HEK293T (cell line): ENCODE measurements around the gene AMN.
"Not testable (repeated sequence)": the region's sequence is repeated elsewhere in the genome, so short reads cannot be mapped to it uniquely, and the experiment has no call there.

ENCODE experiments used
- CTCF ChIA-PET: fragments of 350-600 bp; formaldehyde crosslinking; extraction: SDS; loops from one replicate; lab custom pipeline; 2021; ENCODE audit warnings: antibody characterized with exemption, inconsistent platforms; lab: Yijun Ruan, JAX
- POLR2A ChIA-PET: fragments of 350-600 bp; formaldehyde crosslinking; extraction: SDS; loops from one replicate; lab custom pipeline; 2020; ENCODE audit warnings: antibody characterized with exemption, inconsistent platforms; lab: Yijun Ruan, JAX
- DNase-seq: peaks from one replicate; pipeline ENCODE4 v3.0.0; 2012; ENCODE audit warnings: mixed read lengths; ENCODE audit errors: extremely low spot score
- ARNT ChIP-seq: fragments of 450-650 bp; IDR thresholded peaks from 2 replicates; pipeline ENCODE4 v1.6.1; 2017; ENCODE audit warnings: mild to moderate bottlenecking
- BHLHE40 ChIP-seq: fragments of 450-650 bp; IDR thresholded peaks from 2 replicates; pipeline ENCODE4 v1.6.1; 2016; ENCODE audit warnings: mild to moderate bottlenecking, moderate library complexity, borderline replicate concordance
- CTBP1 ChIP-seq: fragments of 450-650 bp; IDR thresholded peaks from 2 replicates; pipeline ENCODE4 v1.6.1; 2016; ENCODE audit warnings: borderline replicate concordance
- ELF4 ChIP-seq: fragments of 450-650 bp; IDR thresholded peaks from 2 replicates; pipeline ENCODE4 v1.6.1; 2017; ENCODE audit warnings: antibody characterized with exemption
- FOXA1 ChIP-seq: fragments of 450-650 bp; IDR thresholded peaks from 2 replicates; pipeline ENCODE4 v1.6.1; 2016; ENCODE audit warnings: mild to moderate bottlenecking
- FOXK2 ChIP-seq: fragments of 450-650 bp; IDR thresholded peaks from 2 replicates; pipeline ENCODE4 v1.6.1; 2016; ENCODE audit warnings: mild to moderate bottlenecking
- FOXM1 ChIP-seq: fragments of 450-650 bp; IDR thresholded peaks from 2 replicates; pipeline ENCODE4 v1.6.1; 2017; ENCODE audit warnings: mild to moderate bottlenecking, borderline replicate concordance
- HDGF ChIP-seq: fragments of 450-650 bp; IDR thresholded peaks from 2 replicates; pipeline ENCODE4 v1.6.1; 2017; ENCODE audit warnings: antibody characterized with exemption, borderline replicate concordance
- L3MBTL2 ChIP-seq: fragments of 450-650 bp; conservative IDR thresholded peaks from 2 replicates; pipeline ENCODE4 v1.6.1; 2016; ENCODE audit warnings: mild to moderate bottlenecking
- LEF1 ChIP-seq: fragments of 450-650 bp; IDR thresholded peaks from 2 replicates; pipeline ENCODE4 v1.6.1; 2017; ENCODE audit warnings: mild to moderate bottlenecking, borderline replicate concordance
- NFRKB ChIP-seq: fragments of 450-650 bp; IDR thresholded peaks from 2 replicates; pipeline ENCODE4 v1.6.1; 2016; ENCODE audit warnings: mild to moderate bottlenecking, moderate library complexity
- SP1 ChIP-seq: fragments of 450-650 bp; IDR thresholded peaks from 2 replicates; pipeline ENCODE4 v1.6.1; 2017
- SUZ12 ChIP-seq: fragments of 450-650 bp; IDR thresholded peaks from 2 replicates; pipeline ENCODE4 v1.6.1; 2016; ENCODE audit warnings: mild to moderate bottlenecking
- TARDBP ChIP-seq: fragments of 450-650 bp; IDR thresholded peaks from 2 replicates; pipeline ENCODE4 v1.6.1; 2016
- ZNF384 ChIP-seq: fragments of 450-650 bp; IDR thresholded peaks from 2 replicates; pipeline ENCODE4 v1.6.1; 2016
- TF ChIP-seq, protein P1 (sequence below): fragments of 450-650 bp; IDR thresholded peaks from 2 replicates; pipeline ENCODE4 v1.6.1; 2016

AMN gene

DNA sequence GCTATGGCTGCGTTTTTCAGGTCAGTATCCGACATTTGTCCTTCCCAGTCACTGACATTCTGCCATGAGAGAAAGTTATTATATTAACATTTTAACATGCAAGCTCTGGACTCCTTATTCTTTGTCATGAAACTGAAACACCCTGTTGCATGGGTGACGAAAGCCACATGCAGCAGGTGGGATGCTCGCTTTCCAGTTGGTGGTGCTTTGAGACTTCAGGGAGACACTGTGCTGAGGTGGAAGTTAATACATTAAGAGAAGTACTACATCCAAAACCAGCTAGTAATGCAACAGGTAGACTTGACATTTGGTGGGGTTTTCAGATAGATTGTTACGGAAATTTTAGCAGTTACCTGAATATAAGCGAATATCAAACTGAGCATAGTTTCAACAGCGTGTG is 32.8 kb upstream of the AMN start:
- no peak for DNase-seq
- ChIA-PET CTCF (no interaction called here), POLR2A (no interaction called here)
- no peak for TF ChIP-seq HDGF
- TF ChIP-seq ARNT: no peak
- TF ChIP-seq ELF4: no peak
- no peak for TF ChIP-seq L3MBTL2
- no peak for TF ChIP-seq SUZ12
- no peak for TF ChIP-seq TARDBP
- no peak for TF ChIP-seq NFRKB
- no peak for TF ChIP-seq CTBP1
- TF ChIP-seq, protein P1, sequence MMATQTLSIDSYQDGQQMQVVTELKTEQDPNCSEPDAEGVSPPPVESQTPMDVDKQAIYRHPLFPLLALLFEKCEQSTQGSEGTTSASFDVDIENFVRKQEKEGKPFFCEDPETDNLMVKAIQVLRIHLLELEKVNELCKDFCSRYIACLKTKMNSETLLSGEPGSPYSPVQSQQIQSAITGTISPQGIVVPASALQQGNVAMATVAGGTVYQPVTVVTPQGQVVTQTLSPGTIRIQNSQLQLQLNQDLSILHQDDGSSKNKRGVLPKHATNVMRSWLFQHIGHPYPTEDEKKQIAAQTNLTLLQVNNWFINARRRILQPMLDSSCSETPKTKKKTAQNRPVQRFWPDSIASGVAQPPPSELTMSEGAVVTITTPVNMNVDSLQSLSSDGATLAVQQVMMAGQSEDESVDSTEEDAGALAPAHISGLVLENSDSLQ: no peak
- TF ChIP-seq FOXA1: no peak
- TF ChIP-seq SP1: no peak

DNA sequence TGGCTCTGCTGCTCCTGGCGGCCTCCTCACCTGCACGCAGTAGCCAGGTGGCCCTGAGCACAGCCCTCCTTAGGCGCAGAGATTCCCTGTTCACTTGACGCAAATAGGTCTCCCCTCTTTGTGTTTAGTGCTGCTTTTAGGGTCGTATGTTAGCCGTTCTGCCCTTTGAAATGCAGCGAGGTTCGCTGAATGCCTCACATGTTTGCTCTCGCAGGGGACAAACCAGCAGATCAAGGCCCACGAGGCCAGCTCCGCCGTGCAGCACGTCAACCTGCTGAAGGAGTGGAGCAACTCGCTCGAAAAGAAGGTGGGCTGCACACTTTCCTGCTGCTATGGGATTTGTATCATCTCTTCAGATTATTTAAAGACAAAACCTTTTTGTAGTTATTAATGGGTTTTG is 31.4 kb upstream of the AMN start:
- ChIA-PET CTCF (no interaction called here), POLR2A (no interaction called here)
- no peak for DNase-seq
- TF ChIP-seq ELF4 (no peak), TARDBP (no peak), L3MBTL2 (no peak), CTBP1 (no peak), FOXM1 (no peak), SUZ12 (no peak), NFRKB (no peak), HDGF (no peak), LEF1 (no peak), SP1 (no peak), BHLHE40 (no peak), ZNF384 (no peak), ARNT (no peak), FOXK2 (no peak), FOXA1 (no peak)
- TF ChIP-seq, protein P1: no peak

DNA sequence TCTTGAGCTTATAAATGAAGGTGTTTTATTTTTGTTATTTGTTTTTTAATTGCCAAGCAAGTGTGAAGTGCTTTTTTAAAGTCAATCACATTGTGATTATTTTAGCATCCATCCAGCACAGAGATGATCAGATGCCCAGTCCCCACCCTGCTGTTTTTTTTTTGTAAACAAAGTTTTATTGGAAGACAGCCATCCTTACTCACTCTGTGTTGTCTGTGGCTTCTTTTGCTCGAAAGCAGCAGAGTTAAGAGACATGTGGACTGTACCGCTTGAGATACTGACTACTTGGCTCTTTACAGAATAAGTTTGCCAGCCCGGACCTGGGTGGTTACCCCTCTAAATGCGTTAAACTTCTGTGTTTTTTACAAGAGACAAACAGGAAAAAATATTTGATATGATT is 30.9 kb upstream of the AMN start:
- TF ChIP-seq HDGF: no peak
- TF ChIP-seq, protein P1: no peak
- no peak for TF ChIP-seq TARDBP
- TF ChIP-seq SUZ12: no peak
- TF ChIP-seq ELF4: no peak
- no peak for TF ChIP-seq CTBP1
- TF ChIP-seq L3MBTL2: no peak
- TF ChIP-seq FOXK2: no peak
- TF ChIP-seq FOXA1: no peak
- no peak for TF ChIP-seq SP1
- TF ChIP-seq NFRKB: no peak
- TF ChIP-seq FOXM1: no peak
- CTCF ChIA-PET: no interaction called here
- no peak for DNase-seq
- POLR2A ChIA-PET: no interaction called here

DNA sequence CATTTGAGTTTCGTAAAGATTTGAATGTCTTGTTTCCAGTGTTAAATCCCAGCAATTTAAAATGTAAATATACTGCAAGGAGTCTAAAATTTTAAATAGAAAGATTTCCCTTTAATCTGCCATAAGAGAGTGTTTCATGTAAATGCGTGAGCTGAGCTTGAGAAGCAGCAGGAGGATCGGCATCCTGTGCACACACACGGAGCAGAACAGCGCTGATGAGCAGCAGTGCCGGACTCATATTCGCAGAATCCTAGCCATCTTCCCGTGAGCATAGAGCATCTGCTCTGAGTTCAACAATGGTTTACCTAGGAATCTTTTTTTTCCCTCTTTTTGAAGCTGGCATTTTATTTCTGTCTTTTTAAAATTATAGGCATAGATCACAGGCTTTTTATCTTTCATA is 29.8 kb upstream of the AMN start:
- TF ChIP-seq NFRKB (no peak), HDGF (no peak), FOXA1 (no peak), TARDBP (no peak), BHLHE40 (no peak), ARNT (no peak), LEF1 (no peak), FOXM1 (no peak), FOXK2 (no peak), ZNF384 (no peak), ELF4 (no peak), L3MBTL2 (no peak), SP1 (no peak), CTBP1 (no peak), SUZ12 (no peak)
- TF ChIP-seq, protein P1: no peak
- ChIA-PET POLR2A (no interaction called here), CTCF (no interaction called here)
- DNase-seq: no peak

DNA sequence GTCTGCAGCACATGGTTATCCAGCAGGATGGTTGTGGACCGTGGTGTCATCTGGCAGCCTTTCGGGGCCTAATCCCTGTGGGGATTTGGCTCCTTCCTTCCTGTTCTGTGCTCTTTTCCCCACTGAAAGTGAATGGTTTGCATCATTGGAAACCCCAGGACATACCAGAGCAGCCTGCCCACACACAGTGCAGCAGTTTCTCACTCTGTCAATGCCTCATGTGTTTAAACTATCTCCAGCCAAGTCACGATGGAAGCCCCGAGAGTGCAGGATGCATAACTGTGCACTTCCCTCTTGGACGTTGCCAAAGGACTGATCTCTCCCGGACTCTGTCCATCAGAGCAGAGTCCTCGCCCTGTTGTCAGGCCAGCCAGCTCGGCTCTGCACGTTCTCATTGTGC is 29.0 kb upstream of the AMN start:
- no peak for DNase-seq
- TF ChIP-seq HDGF: no peak
- no peak for TF ChIP-seq ARNT
- TF ChIP-seq TARDBP: no peak
- TF ChIP-seq, protein P1: no peak
- TF ChIP-seq ZNF384: no peak
- no peak for TF ChIP-seq CTBP1
- TF ChIP-seq BHLHE40: no peak
- TF ChIP-seq LEF1: no peak
- no peak for TF ChIP-seq NFRKB
- TF ChIP-seq SP1: no peak
- TF ChIP-seq FOXK2: no peak
- TF ChIP-seq ELF4: no peak
- TF ChIP-seq FOXM1: no peak
- TF ChIP-seq L3MBTL2: no peak
- TF ChIP-seq SUZ12: no peak
- no peak for TF ChIP-seq FOXA1
- POLR2A ChIA-PET: no interaction called here
- CTCF ChIA-PET: no interaction called here

DNA sequence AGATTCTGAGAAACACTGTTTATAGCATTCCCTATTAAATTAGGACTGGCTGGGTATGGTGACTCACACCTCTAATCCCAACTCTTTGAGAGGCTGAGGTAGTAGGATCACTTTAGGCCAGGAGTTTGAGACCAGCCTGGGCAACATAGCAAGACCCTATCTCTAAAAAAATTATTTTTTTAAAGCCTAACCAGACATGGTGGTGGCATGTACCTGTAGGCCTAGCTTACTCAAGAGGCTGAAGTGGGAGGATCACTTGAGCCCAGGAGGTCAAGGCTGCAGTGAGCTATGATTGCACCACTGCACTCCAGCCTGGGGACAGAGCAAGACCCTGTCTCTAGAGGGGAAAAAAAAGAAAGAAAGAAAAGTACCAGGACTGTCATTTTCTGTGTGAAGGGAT is 25.7 kb upstream of the AMN start:
- POLR2A ChIA-PET, CTCF ChIA-PET, DNase-seq: not testable (repeated sequence)
